NCI-H1092 (cell line): ENCODE results near the gene IGFLR1.
"Not testable (repeated sequence)": the region's sequence is repeated elsewhere in the genome, so short reads cannot be mapped to it uniquely, and the experiment has no call there.

ENCODE experiments used
- DNase-seq: peaks from one replicate; lab custom pipeline; 2025; lab: John Stamatoyannopoulos, UW

Gene IGFLR1

GRCh38 chr19:35777086-35777841 lies 35.0 kb upstream of the IGFLR1 start:
- DNase-seq = no peak

- no peak for DNase-seq
Observed at GRCh38 chr19:35776102-35776788, 34.0 kb upstream of the IGFLR1 start.

DNA sequence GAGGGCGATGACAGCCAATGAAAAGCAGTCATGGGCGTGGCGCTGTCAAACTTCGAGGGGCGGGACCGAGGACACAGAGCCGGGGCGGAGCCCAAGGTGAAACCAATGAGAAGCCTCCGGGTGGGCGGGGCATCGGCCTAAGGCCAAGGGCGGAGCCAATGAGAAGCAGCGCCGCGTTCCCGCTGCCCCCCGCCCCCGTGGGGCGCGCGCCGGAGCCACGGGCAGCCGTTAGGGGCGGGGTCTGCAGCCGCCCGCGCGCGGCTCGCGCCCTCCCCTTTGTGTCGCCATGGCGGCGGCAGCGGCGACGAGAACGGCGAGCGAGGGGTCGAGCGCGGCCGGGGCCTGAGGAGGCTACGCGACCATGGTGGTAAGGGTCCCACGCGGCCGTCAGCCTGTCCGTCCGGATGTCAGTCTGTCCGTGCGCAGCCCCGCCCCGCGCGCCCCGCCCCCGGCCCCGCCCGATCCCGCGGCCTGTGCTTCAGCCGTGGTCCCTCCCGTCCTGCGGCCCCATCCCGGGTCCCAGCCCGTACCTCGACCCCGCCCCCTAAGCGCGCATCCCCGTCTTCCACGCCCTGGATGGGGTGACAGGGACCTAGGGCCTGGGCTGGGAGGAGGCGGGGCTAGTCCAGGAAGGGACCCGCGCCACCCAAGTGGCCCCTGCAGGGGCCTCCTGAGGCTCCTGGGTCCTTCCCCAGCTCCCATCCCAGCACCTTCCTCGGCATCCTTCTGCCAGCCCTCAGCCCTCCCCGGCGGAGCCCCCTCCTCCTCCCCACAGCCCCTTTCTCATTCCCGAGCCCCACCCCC lies 33.2 kb upstream of the IGFLR1 start, which contains the start of gene ARHGAP33:
Gene ARHGAP33 (plus strand): TSS at position 267 of the 804 bp plus-strand sequence. CDS start 95 bp downstream, at position 362.
- DNase-seq = peak; percentile 96

DNA sequence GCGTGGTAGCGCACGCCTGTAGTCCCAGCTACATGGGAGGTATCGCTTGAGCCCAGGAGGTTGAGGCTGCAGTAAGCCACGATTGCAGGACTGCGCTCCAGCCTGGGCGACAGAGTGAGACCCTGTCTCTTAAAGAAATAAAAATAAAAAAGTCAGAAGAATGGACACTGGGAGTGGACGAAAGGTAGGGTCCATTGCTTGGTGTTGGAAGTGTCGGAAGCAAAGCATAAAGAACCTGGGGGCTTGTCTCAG lies 32.7 kb upstream of the IGFLR1 start:
- DNase-seq = no peak

GRCh38 chr19:35774274-35775045 lies 32.2 kb upstream of the IGFLR1 start:
- no peak for DNase-seq

GRCh38 chr19:35773020-35773806 lies 31.0 kb upstream of the IGFLR1 start:
- no peak for DNase-seq

DNA sequence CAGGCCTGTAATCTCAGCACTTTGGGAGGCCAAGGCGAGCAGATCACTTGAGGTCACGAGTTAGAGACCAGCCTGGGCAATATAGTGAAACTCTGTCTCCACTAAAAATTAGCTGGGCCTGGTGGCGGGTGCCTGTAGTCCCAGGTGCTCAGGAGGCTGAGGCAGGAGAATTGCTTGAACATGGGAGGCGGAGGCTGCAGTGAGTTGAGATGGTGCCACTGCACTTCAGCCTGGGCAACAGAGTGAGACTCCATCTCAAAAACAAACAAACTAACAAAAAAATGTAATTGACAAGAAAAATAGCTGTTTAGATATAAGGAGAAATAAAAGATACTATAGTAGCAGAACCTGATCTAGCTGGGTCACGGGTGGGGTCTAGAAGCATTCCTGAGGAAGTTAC lies 30.1 kb upstream of the IGFLR1 start:
- not testable (repeated sequence) for DNase-seq

DNA sequence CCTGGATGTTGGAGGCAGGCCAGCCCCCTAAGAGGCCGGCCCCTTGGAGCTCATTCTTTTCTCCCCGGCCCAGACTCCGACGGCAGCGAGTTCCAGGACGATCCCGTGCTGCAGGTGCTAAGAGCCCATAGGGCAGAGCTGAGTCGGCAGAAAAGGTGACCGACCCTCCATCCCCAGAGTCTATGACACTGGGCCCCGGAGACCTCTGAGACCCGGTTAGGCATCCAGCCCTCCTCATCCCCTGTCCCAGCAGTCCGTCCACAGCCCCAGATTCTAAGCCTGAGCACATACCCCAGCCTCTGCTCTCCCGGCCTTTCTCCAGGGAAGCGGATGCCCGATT lies 25.8 kb upstream of the IGFLR1 start:
- no peak for DNase-seq

GRCh38 chr19:35767288-35768081 lies 25.2 kb upstream of the IGFLR1 start:
- no peak for DNase-seq

DNA sequence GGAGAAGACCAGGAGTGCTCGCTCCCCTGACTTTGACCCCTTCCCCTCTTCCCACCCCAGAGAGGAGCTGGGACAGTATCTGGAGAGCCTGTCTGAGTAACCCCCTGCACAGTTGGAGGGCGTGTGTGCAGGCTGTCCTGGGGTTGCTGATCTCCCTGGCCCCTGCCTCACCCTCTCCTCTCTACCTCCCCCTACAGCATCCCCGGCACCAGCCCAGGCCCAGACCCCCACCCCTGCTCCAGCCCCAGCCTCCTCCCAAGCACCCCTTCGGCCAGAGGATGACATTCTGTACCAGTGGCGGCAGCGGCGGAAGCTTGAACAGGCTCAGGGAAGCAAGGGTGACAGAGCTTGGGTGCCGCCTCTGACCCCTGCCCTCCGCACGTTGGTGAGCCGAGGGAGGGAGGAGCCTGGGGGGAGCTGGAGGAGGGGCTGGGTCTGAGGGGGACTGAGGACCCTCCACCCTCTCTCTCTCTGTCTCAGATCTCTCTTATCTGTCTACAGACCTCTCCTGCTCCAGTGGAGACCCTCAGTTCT lies 24.4 kb upstream of the IGFLR1 start:
- no peak for DNase-seq

GRCh38 chr19:35764432-35765315 lies 22.4 kb upstream of the IGFLR1 start:
- DNase-seq = no peak

GRCh38 chr19:35760711-35761349 lies 18.6 kb upstream of the IGFLR1 start:
- no peak for DNase-seq

GRCh38 chr19:35759697-35760096 lies 17.4 kb upstream of the IGFLR1 start:
- no peak for DNase-seq

DNA sequence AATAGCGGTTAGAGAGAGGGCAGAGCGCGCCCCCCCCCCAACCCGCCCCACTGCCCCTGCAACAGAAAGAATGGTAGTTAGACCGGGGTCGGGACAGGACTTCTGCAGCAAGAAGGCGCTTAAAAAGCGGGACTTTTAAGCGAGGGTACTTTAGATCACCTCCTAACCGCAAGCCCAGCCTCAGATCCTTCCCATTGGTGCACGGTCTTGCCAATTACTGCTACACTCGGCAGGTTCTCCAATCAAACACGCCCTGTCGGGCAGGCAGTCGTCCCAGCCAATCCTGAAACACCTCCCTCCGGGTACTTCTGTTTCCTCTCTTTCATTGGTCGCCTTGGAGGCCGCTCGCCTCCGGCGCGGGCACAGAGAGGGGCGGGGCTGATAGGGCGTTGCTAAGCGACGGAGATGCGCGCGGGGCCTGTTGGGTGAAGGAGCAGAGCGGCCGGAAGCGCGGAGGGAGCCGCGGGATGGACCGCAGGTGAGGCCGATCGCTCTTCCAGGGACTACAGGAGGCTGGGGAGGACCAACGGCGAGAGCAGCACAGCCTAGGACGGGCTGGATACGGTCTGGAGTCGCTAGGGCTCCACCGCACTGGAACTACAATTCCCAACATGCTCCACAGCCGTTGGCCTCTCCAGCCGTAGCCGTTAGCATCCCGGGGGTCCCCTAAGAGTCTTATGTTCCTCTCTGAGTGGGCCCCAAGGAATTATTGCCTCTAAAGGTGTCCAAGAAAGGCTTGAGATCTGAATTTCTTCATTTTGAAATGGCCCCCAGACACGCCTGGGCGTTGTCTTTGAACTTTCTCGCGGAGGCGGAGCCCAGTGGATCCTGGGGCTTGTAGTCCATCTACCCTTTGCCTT lies 15.7 kb upstream of the IGFLR1 start, which contains the start of gene PROSER3:
Gene PROSER3 (plus strand): TSS at position 428 of the 860 bp plus-strand sequence. CDS start 40 bp downstream, at position 468.
- peak; percentile 96 for DNase-seq

GRCh38 chr19:35757231-35757748 lies 15.0 kb upstream of the IGFLR1 start:
- DNase-seq = peak; percentile 63

- DNase-seq = no peak
Observed at GRCh38 chr19:35756377-35757230, 14.4 kb upstream of the IGFLR1 start, which contains the start of gene HSPB6. TSS of gene HSPB6 (minus strand) at chr19:35757029. CDS start at chr19:35757008, 21 bp downstream.
